DND-41 (cell line): ENCODE measurements around the gene HOXC10.

ENCODE experiments used
- ATAC-seq: fragments of 200-7000 bp; cut with Tn5 transposase; 3 replicates; pipeline ENCODE4 v1.9.1; 2021; ENCODE audit warnings: low read depth; ENCODE audit not compliant: insufficient read depth
- DNase-seq: peaks from one replicate; pipeline ENCODE4 v3.0.0-alpha.2; 2020
- H2AFZ ChIP-seq: 2 replicates; pipeline ENCODE4 v1.6.0; 2012; ENCODE audit warnings: low read depth, low read length
- H3K27ac ChIP-seq: 2 replicates; pipeline ENCODE4 v1.5.1; 2012; ENCODE audit warnings: low read length, inconsistent platforms
- H3K27me3 ChIP-seq: fragments of 200-600 bp; sonication (generic); 2 replicates; pipeline ENCODE4 v1.6.0; 2012; ENCODE audit warnings: low read length, mild to moderate bottlenecking, inconsistent platforms; ENCODE audit not compliant: insufficient read depth, poor library complexity
- H3K36me3 ChIP-seq: 2 replicates; pipeline ENCODE4 v1.5.1; 2012; ENCODE audit warnings: low read length, inconsistent platforms; ENCODE audit not compliant: insufficient read depth
- H3K4me1 ChIP-seq: 2 replicates; pipeline ENCODE4 v1.5.1; 2012; ENCODE audit warnings: mild to moderate bottlenecking, low read length; ENCODE audit not compliant: insufficient read depth
- H3K4me2 ChIP-seq: 2 replicates; pipeline ENCODE4 v1.6.0; 2012; ENCODE audit warnings: mild to moderate bottlenecking, moderate library complexity, low read length, inconsistent platforms; ENCODE audit not compliant: insufficient read depth
- H3K4me3 ChIP-seq, 2 experiments: fragments of 200-600 bp in 1 of 2; shearing (Covaris generic) in 1 of 2; 2 replicates each; pipeline ENCODE4 v1.5.1; 2012 to 2016; ENCODE audit warnings: inconsistent platforms in 2 of 2, low read length in 2 of 2, mild to moderate bottlenecking in 2 of 2, low read depth in 1 of 2, moderate library complexity in 1 of 2
- H3K79me2 ChIP-seq: 2 replicates; pipeline ENCODE4 v1.6.0; 2012; ENCODE audit warnings: low read length, inconsistent platforms; ENCODE audit not compliant: insufficient read depth
- H3K9ac ChIP-seq: 2 replicates; pipeline ENCODE4 v1.6.0; 2012; ENCODE audit warnings: low read depth, mild to moderate bottlenecking, inconsistent platforms, low read length, moderate library complexity
- H3K9me3 ChIP-seq: 2 replicates; pipeline ENCODE4 v1.5.1; 2012; ENCODE audit warnings: low read length, moderate library complexity, mild to moderate bottlenecking, inconsistent platforms; ENCODE audit not compliant: insufficient read depth, severe bottlenecking
- H4K20me1 ChIP-seq: 2 replicates; pipeline ENCODE4 v1.6.0; 2012; ENCODE audit warnings: low read length; ENCODE audit not compliant: insufficient read depth
- CTCF ChIP-seq: IDR thresholded peaks from 2 replicates; pipeline ENCODE4 v1.5.1; 2012; ENCODE audit warnings: borderline replicate concordance, low read length, moderate library complexity, mild to moderate bottlenecking; ENCODE audit not compliant: poor library complexity, severe bottlenecking; ENCODE audit errors: extremely low read depth
- EZH2 ChIP-seq: IDR thresholded peaks from 3 replicates; pipeline ENCODE4 v1.6.1; 2012; ENCODE audit warnings: borderline replicate concordance, low read depth, mild to moderate bottlenecking, moderate library complexity, low read length, inconsistent platforms; ENCODE audit not compliant: severe bottlenecking

HOXC10 gene

GRCh38 chr12:53940443-53941014 lies 44.4 kb upstream of the HOXC10 start:
- H3K4me3 ChIP-seq, result no peak overlapping the region

GRCh38 chr12:53941187-53941586 lies 43.8 kb upstream of the HOXC10 start:
- H3K27ac ChIP-seq, result no peak overlapping the region
- no peak overlapping the region for H3K9ac ChIP-seq
- no peaks in the 10 kb centered on the region for H3K4me1 ChIP-seq
- no peak for TF ChIP-seq EZH2
- no peak for TF ChIP-seq CTCF
- no peaks in the 10 kb centered on the region for H3K9me3 ChIP-seq
- no peak overlapping the region for H2AFZ ChIP-seq
- H3K4me2 ChIP-seq, result no peak overlapping the region
- H3K27me3 ChIP-seq, result peaks cover 39% of the 10 kb centered on the region
- no peak for ATAC-seq
- no peak for DNase-seq
- H3K36me3 ChIP-seq, result no peaks in the 10 kb centered on the region
- no peaks in the 10 kb centered on the region for H4K20me1 ChIP-seq
- H3K79me2 ChIP-seq, result no peaks in the 10 kb centered on the region
- no peak overlapping the region for H3K4me3 ChIP-seq

More at GRCh38 chr12:53940443-53941014, 44.4 kb upstream of the HOXC10 start:
- TF ChIP-seq EZH2 (no peak), CTCF (no peak)
- Histone ChIP-seq H3K9ac (no peak overlapping the region), H3K27me3 (peaks cover 35% of the 10 kb centered on the region), H3K9me3 (no peaks in the 10 kb centered on the region), H2AFZ (no peak overlapping the region), H3K79me2 (no peaks in the 10 kb centered on the region), H4K20me1 (no peaks in the 10 kb centered on the region), H3K27ac (no peak overlapping the region), H3K4me1 (no peaks in the 10 kb centered on the region), H3K4me2 (no peak overlapping the region), H3K36me3 (no peaks in the 10 kb centered on the region)
- ATAC-seq (no peak), DNase-seq (no peak)

GRCh38 chr12:53941750-53942149 lies 43.2 kb upstream of the HOXC10 start:
- no peak overlapping the region for H3K4me2 ChIP-seq
- H3K4me1 ChIP-seq, result no peaks in the 10 kb centered on the region
- H3K27ac ChIP-seq, result no peak overlapping the region
- H3K9me3 ChIP-seq, result no peaks in the 10 kb centered on the region
- H3K9ac ChIP-seq, result no peak overlapping the region
- H4K20me1 ChIP-seq, result no peaks in the 10 kb centered on the region
- ATAC-seq (peak; percentile 62), DNase-seq (no peak)
- H3K79me2 ChIP-seq, result no peaks in the 10 kb centered on the region
- H2AFZ ChIP-seq, result no peak overlapping the region
- TF ChIP-seq CTCF (no peak), EZH2 (no peak)
- no peaks in the 10 kb centered on the region for H3K36me3 ChIP-seq
- H3K27me3 ChIP-seq, result peaks cover 44% of the 10 kb centered on the region
- H3K4me3 ChIP-seq, result no peak overlapping the region
